Activated B cell treated with CpG ODN at 0.5 μM for 24 hours (primary cell): ENCODE data around the gene BEAN1. TPM values are rescaled to one million over a fixed set of nuclear protein-coding genes. Genes with fewer than 3 reads are reported as not detected.

Source experiments
- ATAC-seq: fragments of 200-7000 bp; cut with Tn5 transposase; one replicate; pipeline ENCODE4 v1.10.0; 2021; ENCODE audit warnings: low read depth, mild to moderate bottlenecking, moderate library complexity
- CTCF ChIA-PET: fragments of 350-600 bp; sonication (Branson Sonifier 250); formaldehyde crosslinking; loops from one replicate; lab custom pipeline; 2021; ENCODE audit warnings: antibody characterized with exemption; lab: Charles Lee
- POLR2A ChIA-PET: fragments of 350-600 bp; sonication (Branson Sonifier 250); formaldehyde crosslinking; loops from one replicate; lab custom pipeline; 2021; ENCODE audit warnings: antibody characterized with exemption; lab: Charles Lee
- DNase-seq: peaks from one replicate; pipeline ENCODE4 v3.0.0; 2022
- H3K27ac Mint-ChIP-seq: one replicate; pipeline ENCODE4 v1.8.0; 2020; ENCODE audit warnings: mixed read lengths
- H3K27me3 Mint-ChIP-seq: one replicate; pipeline ENCODE4 v1.8.0; 2021; ENCODE audit warnings: mixed read lengths
- H3K36me3 Mint-ChIP-seq: one replicate; pipeline ENCODE4 v1.8.0; 2021; ENCODE audit warnings: low read depth, mixed read lengths
- H3K4me1 Mint-ChIP-seq: one replicate; pipeline ENCODE4 v1.8.0; 2021; ENCODE audit warnings: mixed read lengths
- H3K4me3 Mint-ChIP-seq: one replicate; pipeline ENCODE4 v1.8.0; 2020; ENCODE audit warnings: mild to moderate bottlenecking, mixed read lengths
- H3K9me3 Mint-ChIP-seq: one replicate; pipeline ENCODE4 v1.8.0; 2020; ENCODE audit warnings: mixed read lengths
- intact Hi-C: fragments of 100-400 bp; cut with micrococcal nuclease; formaldehyde crosslinking; loops from one replicate; pipeline ENCODE4 v1.15.1; 2024
- total RNA-seq: library from RNA; stranded (reverse); gene quantifications from 2 replicates; pipeline ENCODE4 v1.2.3, GENCODE V29; 2022
- TF ChIP-seq, protein P1 (sequence below): fragments of 200-600 bp; IDR thresholded peaks from one replicate; pipeline ENCODE4 v1.8.0; 2022; ENCODE audit warnings: antibody characterized with exemption, mild to moderate bottlenecking

BEAN1 gene
- total RNA-seq, 1 donor from 2014 or later: not detected

GRCh38 chr16:66381585-66382170, 45.4 kb upstream of the BEAN1 start:
- POLR2A ChIA-PET: no interaction called here
- peaks cover 4% of the 10 kb centered on the region for H3K27me3 Mint-ChIP-seq
- no peak for DNase-seq
- no peak for ATAC-seq
- no peaks in the 10 kb centered on the region for H3K9me3 Mint-ChIP-seq
- TF ChIP-seq, protein P1, sequence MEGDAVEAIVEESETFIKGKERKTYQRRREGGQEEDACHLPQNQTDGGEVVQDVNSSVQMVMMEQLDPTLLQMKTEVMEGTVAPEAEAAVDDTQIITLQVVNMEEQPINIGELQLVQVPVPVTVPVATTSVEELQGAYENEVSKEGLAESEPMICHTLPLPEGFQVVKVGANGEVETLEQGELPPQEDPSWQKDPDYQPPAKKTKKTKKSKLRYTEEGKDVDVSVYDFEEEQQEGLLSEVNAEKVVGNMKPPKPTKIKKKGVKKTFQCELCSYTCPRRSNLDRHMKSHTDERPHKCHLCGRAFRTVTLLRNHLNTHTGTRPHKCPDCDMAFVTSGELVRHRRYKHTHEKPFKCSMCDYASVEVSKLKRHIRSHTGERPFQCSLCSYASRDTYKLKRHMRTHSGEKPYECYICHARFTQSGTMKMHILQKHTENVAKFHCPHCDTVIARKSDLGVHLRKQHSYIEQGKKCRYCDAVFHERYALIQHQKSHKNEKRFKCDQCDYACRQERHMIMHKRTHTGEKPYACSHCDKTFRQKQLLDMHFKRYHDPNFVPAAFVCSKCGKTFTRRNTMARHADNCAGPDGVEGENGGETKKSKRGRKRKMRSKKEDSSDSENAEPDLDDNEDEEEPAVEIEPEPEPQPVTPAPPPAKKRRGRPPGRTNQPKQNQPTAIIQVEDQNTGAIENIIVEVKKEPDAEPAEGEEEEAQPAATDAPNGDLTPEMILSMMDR: no peak
- intact Hi-C loops: no loop called here
- H3K36me3 Mint-ChIP-seq: no peaks in the 10 kb centered on the region
- no peak overlapping the region for H3K4me3 Mint-ChIP-seq
- no peaks in the 10 kb centered on the region for H3K4me1 Mint-ChIP-seq
- CTCF ChIA-PET: no interaction called here
- no peak overlapping the region for H3K27ac Mint-ChIP-seq

GRCh38 chr16:66382171-66382965, 44.7 kb upstream of the BEAN1 start:
- Mint-ChIP-seq H3K27ac (no peak overlapping the region), H3K4me3 (no peak overlapping the region), H3K36me3 (no peaks in the 10 kb centered on the region), H3K27me3 (peaks cover 5% of the 10 kb centered on the region), H3K9me3 (no peaks in the 10 kb centered on the region), H3K4me1 (no peaks in the 10 kb centered on the region)
- ChIA-PET CTCF (no interaction called here), POLR2A (no interaction called here)
- ATAC-seq (no peak), DNase-seq (no peak)
- TF ChIP-seq, protein P1: no peak
- intact Hi-C loops: no loop called here

DNA sequence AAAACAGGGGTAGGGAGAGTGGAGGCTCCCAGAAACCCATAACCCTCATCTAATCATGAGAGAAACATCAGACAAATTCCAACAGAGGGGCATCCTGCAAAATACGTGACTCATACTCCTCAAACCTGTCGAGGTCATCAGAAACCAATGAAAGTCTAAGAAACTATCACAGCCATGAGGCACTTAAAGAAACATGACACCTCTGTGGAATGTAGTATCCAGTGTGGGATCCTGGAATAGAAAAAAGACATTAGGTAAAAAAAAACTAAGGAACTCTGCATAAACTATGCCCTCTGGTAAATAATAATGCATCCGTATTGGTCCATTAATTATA, 44.2 kb upstream of the BEAN1 start:
- no peaks in the 10 kb centered on the region for H3K9me3 Mint-ChIP-seq
- H3K4me1 Mint-ChIP-seq: no peaks in the 10 kb centered on the region
- ChIA-PET POLR2A (no interaction called here), CTCF (no interaction called here)
- H3K36me3 Mint-ChIP-seq: no peaks in the 10 kb centered on the region
- no peak overlapping the region for H3K27ac Mint-ChIP-seq
- TF ChIP-seq, protein P1: no peak
- intact Hi-C loops: no loop called here
- DNase-seq: no peak
- H3K27me3 Mint-ChIP-seq: peaks cover 5% of the 10 kb centered on the region
- ATAC-seq: no peak
- no peak overlapping the region for H3K4me3 Mint-ChIP-seq

GRCh38 chr16:66383551-66383950, 43.5 kb upstream of the BEAN1 start:
- Mint-ChIP-seq H3K4me1 (no peaks in the 10 kb centered on the region), H3K4me3 (no peak overlapping the region), H3K27ac (no peak overlapping the region), H3K36me3 (no peaks in the 10 kb centered on the region), H3K9me3 (no peaks in the 10 kb centered on the region), H3K27me3 (peaks cover 5% of the 10 kb centered on the region)
- intact Hi-C loops: no loop called here
- TF ChIP-seq, protein P1: no peak
- DNase-seq (no peak), ATAC-seq (no peak)
- POLR2A ChIA-PET: no interaction called here
- CTCF ChIA-PET: no interaction called here

- intact Hi-C loops: no loop called here
- H3K27me3 Mint-ChIP-seq: peaks cover 5% of the 10 kb centered on the region
Observed at GRCh38 chr16:66385415-66385814, 41.7 kb upstream of the BEAN1 start.

More at GRCh38 chr16:66385415-66385814, 41.7 kb upstream of the BEAN1 start:
- H3K36me3 Mint-ChIP-seq: no peaks in the 10 kb centered on the region
- CTCF ChIA-PET: interaction anchor here (1.4 kb wide), 1 partner anchor 482 kb away, joined by 3 read pairs; no protein-coding TSS in a partner anchor
- H3K9me3 Mint-ChIP-seq: no peaks in the 10 kb centered on the region
- POLR2A ChIA-PET: no interaction called here
- TF ChIP-seq, protein P1: no peak
- H3K4me3 Mint-ChIP-seq: no peak overlapping the region
- DNase-seq: no peak
- ATAC-seq: no peak
- H3K27ac Mint-ChIP-seq: no peak overlapping the region
- no peaks in the 10 kb centered on the region for H3K4me1 Mint-ChIP-seq
